Astrocyte of the cerebellum (primary cell): ENCODE data around the gene REELD1.
A peak's percentile ranks its signal among the peaks of the same experiment; 100 is the strongest.

Experiments
- DNase-seq: peaks from one replicate; pipeline ENCODE4 v3.0.0-alpha.2; 2011; ENCODE audit warnings: low read depth
- H3K4me3 ChIP-seq: 2 replicates; pipeline ENCODE4 v1.5.1; 2011; ENCODE audit warnings: mild to moderate bottlenecking, low read depth, low read length, moderate library complexity
- CTCF ChIP-seq: IDR thresholded peaks from 2 replicates; pipeline ENCODE4 v1.5.1; 2012; ENCODE audit warnings: low read length, low read depth, moderate library complexity, mild to moderate bottlenecking; ENCODE audit errors: missing control alignments
- in situ Hi-C: cut with HindIII; loops from 2 replicates; pipeline ENCODE4 v1.10.0; 2017; ENCODE audit warnings: low sequenced_read_pairs

The REELD1 gene

DNA sequence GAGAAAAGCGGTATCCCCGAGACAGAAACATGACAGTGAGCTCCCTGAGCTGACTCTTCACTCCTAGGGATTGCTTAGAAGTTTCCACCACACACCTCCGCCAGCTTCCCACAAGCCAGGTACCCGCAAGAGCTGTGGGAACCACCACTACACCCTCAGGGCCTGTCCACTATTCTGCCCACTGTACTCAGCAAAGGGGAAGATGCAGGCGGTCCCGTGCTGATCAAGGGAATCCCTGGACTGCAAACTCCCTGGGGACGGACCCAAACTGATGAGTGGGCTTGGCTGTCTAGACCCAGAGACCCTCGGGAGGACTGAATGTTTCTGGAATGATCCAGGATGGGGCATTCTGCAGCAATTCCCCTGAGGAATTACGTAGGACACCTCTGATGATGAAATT lies 30.2 kb downstream of the REELD1 start:
- H3K4me3 ChIP-seq = no peak overlapping the region
- in situ Hi-C loops = no loop called here
- no peak for DNase-seq
- TF ChIP-seq CTCF = no peak

DNA sequence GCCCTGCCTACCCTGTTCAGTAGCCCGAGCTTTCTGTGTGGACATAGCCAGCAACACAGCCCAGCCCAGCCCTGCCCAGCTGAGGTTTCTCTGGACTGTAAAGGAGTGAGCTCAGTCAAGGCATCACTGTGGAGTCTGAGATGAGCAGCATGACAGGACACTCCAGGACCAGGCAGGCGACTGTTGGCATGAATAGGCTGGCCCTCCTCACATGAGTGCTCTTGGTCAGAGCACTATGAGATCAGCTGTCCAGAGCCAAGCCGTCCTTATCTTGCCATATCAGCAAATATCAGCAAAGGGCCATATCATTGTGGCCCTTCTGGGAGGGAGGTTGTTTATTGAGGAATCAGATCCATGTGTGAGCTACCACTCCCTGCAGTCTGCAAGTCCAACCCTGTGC lies 30.9 kb downstream of the REELD1 start:
- no peak for TF ChIP-seq CTCF
- DNase-seq = no peak
- no peak overlapping the region for H3K4me3 ChIP-seq
- in situ Hi-C loops = no loop called here

- no peak for DNase-seq
- H3K4me3 ChIP-seq = no peak overlapping the region
- TF ChIP-seq CTCF = no peak
- in situ Hi-C loops = no loop called here
Measured at GRCh38 chr4:146245850-146246249, 31.5 kb downstream of the REELD1 start.

- no peak for DNase-seq
- no peak overlapping the region for H3K4me3 ChIP-seq
- TF ChIP-seq CTCF = no peak
- in situ Hi-C loops = no loop called here
Measured at GRCh38 chr4:146246381-146246780, 32.0 kb downstream of the REELD1 start.

DNA sequence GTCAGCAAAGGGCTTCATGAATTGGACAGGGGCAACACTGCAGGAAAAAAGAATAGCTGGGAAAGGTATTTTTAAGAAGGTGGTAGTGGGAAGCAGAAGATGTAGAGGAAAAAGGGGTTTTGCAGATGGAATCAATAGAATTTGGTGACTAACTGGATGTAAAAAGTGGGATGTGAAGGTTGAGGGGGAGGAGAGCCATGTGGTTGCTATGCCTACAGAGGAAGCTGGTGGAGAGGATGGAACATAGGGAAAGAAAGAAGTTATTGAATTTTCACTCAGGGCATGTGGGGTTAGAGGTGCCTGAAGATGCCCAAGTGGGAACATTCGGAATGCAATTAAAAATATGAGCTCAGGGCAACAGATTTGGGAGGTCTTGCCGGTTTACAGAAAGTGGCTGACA lies 33.0 kb downstream of the REELD1 start:
- in situ Hi-C loops = no loop called here
- no peak for TF ChIP-seq CTCF
- no peak overlapping the region for H3K4me3 ChIP-seq
- no peak for DNase-seq

DNA sequence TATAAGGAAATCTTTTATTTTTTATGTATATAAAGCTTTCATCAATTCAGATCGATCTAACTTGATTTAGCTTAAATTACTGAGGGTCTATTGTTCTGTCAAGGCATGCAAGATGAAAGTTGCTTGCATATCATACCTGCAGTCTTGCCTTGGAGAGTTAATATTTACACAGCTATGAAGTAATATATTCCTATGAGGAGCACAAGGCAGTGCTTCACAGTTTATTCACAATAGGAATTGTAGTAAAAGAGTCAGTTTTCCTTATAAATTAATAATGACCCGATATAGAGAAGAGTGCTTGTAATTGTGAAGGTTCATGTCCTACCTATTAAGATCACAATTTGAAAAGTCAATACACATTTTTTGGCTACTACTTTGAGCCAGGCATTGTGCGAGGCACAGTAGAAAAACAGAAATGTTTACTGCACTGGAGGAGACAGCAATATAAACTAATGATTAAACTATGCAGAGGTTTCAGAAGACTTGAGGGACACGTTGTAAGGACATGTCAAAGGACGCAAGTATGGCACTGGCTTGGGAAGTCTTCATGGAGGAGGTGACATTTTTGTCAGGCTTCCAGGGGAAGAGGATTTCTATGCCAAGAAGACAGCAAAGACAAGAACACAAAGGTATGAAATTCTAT lies 38.8 kb downstream of the REELD1 start:
- in situ Hi-C loops = no loop called here
- no peak overlapping the region for H3K4me3 ChIP-seq
- TF ChIP-seq CTCF = no peak
- DNase-seq = no peak

GRCh38 chr4:146255463-146255862 lies 41.1 kb downstream of the REELD1 start:
- no peak overlapping the region for H3K4me3 ChIP-seq
- peak; percentile 57 for DNase-seq
- peak; percentile 34 for TF ChIP-seq CTCF
- in situ Hi-C loops = no loop called here
